Measurements from ENCODE around the gene ANOS1. TPM values are rescaled to one million over a fixed set of nuclear protein-coding genes. Genes with fewer than 3 reads are reported as not detected.

The ANOS1 gene
- total RNA-seq, 2 experiments from 2014 or later = not detected

GRCh38 chrX:8657883-8658282, 74.1 kb downstream of the ANOS1 start:
- no peak for ATAC-seq (ENCODE audit: poor library complexity)
- H3K27ac Mint-ChIP-seq = no peak overlapping the region
- ChIA-PET CTCF (no interaction called here), POLR2A (no interaction called here)
- intact Hi-C loops (cut with DNase I, micrococcal nuclease) = no loop called here
- H3K27ac ChIP-seq (ENCODE audit: low read depth in 1 of 2, low read length in 2 of 2) = no peak overlapping the region
- H3K36me3 Mint-ChIP-seq (ENCODE audit: low read depth) = no peaks in the 10 kb centered on the region
- no peaks in the 10 kb centered on the region for H3K27me3 ChIP-seq (ENCODE audit: control insufficient read depth in 1 of 2, insufficient read depth in 2 of 2, low read length in 2 of 2)
- no peak overlapping the region for H3K4me3 ChIP-seq (ENCODE audit: low read length)
- no peaks in the 10 kb centered on the region for H3K9me3 ChIP-seq (ENCODE audit: control insufficient read depth in 1 of 2, insufficient read depth in 1 of 2, low read length in 2 of 2)
- no peaks in the 10 kb centered on the region for H3K27me3 Mint-ChIP-seq
- no peaks in the 10 kb centered on the region for H3K9me3 Mint-ChIP-seq
- H3K36me3 ChIP-seq (ENCODE audit: insufficient read depth, low read length) = no peaks in the 10 kb centered on the region
- H3K4me1 ChIP-seq (ENCODE audit: insufficient read depth, low read length) = no peaks in the 10 kb centered on the region
- no peak for DNase-seq
- no peaks in the 10 kb centered on the region for H3K4me1 Mint-ChIP-seq (ENCODE audit: low read depth)
- TF ChIP-seq, protein P1, sequence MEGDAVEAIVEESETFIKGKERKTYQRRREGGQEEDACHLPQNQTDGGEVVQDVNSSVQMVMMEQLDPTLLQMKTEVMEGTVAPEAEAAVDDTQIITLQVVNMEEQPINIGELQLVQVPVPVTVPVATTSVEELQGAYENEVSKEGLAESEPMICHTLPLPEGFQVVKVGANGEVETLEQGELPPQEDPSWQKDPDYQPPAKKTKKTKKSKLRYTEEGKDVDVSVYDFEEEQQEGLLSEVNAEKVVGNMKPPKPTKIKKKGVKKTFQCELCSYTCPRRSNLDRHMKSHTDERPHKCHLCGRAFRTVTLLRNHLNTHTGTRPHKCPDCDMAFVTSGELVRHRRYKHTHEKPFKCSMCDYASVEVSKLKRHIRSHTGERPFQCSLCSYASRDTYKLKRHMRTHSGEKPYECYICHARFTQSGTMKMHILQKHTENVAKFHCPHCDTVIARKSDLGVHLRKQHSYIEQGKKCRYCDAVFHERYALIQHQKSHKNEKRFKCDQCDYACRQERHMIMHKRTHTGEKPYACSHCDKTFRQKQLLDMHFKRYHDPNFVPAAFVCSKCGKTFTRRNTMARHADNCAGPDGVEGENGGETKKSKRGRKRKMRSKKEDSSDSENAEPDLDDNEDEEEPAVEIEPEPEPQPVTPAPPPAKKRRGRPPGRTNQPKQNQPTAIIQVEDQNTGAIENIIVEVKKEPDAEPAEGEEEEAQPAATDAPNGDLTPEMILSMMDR (IDR thresholded peaks at IDR 0.05) = no peak
- H3K4me3 Mint-ChIP-seq = no peak overlapping the region

GRCh38 chrX:8653956-8654355, 78.0 kb downstream of the ANOS1 start:
- ChIA-PET CTCF (no interaction called here), POLR2A (no interaction called here)
- H3K27me3 Mint-ChIP-seq = no peaks in the 10 kb centered on the region
- no peaks in the 10 kb centered on the region for H3K4me1 ChIP-seq (ENCODE audit: insufficient read depth, low read length)
- no peak for DNase-seq
- no peak overlapping the region for H3K27ac Mint-ChIP-seq
- H3K4me3 Mint-ChIP-seq = no peak overlapping the region
- no peaks in the 10 kb centered on the region for H3K36me3 Mint-ChIP-seq (ENCODE audit: low read depth)
- no peak for ATAC-seq (ENCODE audit: poor library complexity)
- H3K27ac ChIP-seq (ENCODE audit: low read depth in 1 of 2, low read length in 2 of 2) = no peak overlapping the region
- TF ChIP-seq, protein P1 (IDR thresholded peaks at IDR 0.05) = no peak
- H3K36me3 ChIP-seq (ENCODE audit: insufficient read depth, low read length) = no peaks in the 10 kb centered on the region
- no peaks in the 10 kb centered on the region for H3K9me3 Mint-ChIP-seq
- H3K27me3 ChIP-seq (ENCODE audit: control insufficient read depth in 1 of 2, insufficient read depth in 2 of 2, low read length in 2 of 2) = no peaks in the 10 kb centered on the region
- H3K4me3 ChIP-seq (ENCODE audit: low read length) = no peak overlapping the region
- intact Hi-C loops (cut with DNase I, micrococcal nuclease) = no loop called here
- no peaks in the 10 kb centered on the region for H3K9me3 ChIP-seq (ENCODE audit: control insufficient read depth in 1 of 2, insufficient read depth in 1 of 2, low read length in 2 of 2)
- H3K4me1 Mint-ChIP-seq (ENCODE audit: low read depth) = no peaks in the 10 kb centered on the region

- Histone ChIP-seq H3K9me3 (ENCODE audit: control insufficient read depth in 1 of 2, insufficient read depth in 1 of 2, low read length in 2 of 2) (no peaks in the 10 kb centered on the region), H3K36me3 (ENCODE audit: insufficient read depth, low read length) (no peaks in the 10 kb centered on the region), H3K4me1 (ENCODE audit: insufficient read depth, low read length) (no peaks in the 10 kb centered on the region), H3K4me3 (ENCODE audit: low read length) (no peak overlapping the region), H3K27me3 (ENCODE audit: control insufficient read depth in 1 of 2, insufficient read depth in 2 of 2, low read length in 2 of 2) (no peaks in the 10 kb centered on the region), H3K27ac (ENCODE audit: low read depth in 1 of 2, low read length in 2 of 2) (no peak overlapping the region)
- TF ChIP-seq, protein P1 (IDR thresholded peaks at IDR 0.05) = no peak
- Mint-ChIP-seq H3K27ac (no peak overlapping the region), H3K9me3 (no peaks in the 10 kb centered on the region), H3K4me3 (no peak overlapping the region), H3K4me1 (ENCODE audit: low read depth) (no peaks in the 10 kb centered on the region), H3K27me3 (no peaks in the 10 kb centered on the region), H3K36me3 (ENCODE audit: low read depth) (no peaks in the 10 kb centered on the region)
- ChIA-PET POLR2A (no interaction called here), CTCF (no interaction called here)
- ATAC-seq (ENCODE audit: poor library complexity) (no peak), DNase-seq (no peak)
- intact Hi-C loops (cut with DNase I, micrococcal nuclease) = no loop called here
Measured at GRCh38 chrX:8649969-8650368, 82.0 kb downstream of the ANOS1 start.

Measured in CD4-positive, alpha-beta T cell (primary cell).